HUES48 (cell line): Measurements from ENCODE around the gene PREX1.
"Not testable (repeated sequence)": the region's sequence is repeated elsewhere in the genome, so short reads cannot be mapped to it uniquely, and the experiment has no call there.

Experiments
- H3K27ac ChIP-seq: one replicate; pipeline ENCODE4 v1.7.0; 2013; ENCODE audit warnings: low read depth, low read length, inconsistent platforms
- H3K27me3 ChIP-seq: 2 replicates; pipeline ENCODE4 v1.6.1; 2013; ENCODE audit warnings: mild to moderate bottlenecking, low read length; ENCODE audit not compliant: control insufficient read depth, insufficient read depth
- H3K36me3 ChIP-seq: 2 replicates; pipeline ENCODE4 v1.6.1; 2013; ENCODE audit warnings: low read length; ENCODE audit not compliant: control insufficient read depth, insufficient read depth
- H3K4me1 ChIP-seq: 2 replicates; pipeline ENCODE4 v1.6.1; 2013; ENCODE audit warnings: mild to moderate bottlenecking, low read length; ENCODE audit not compliant: control insufficient read depth, insufficient read depth
- H3K4me3 ChIP-seq: 2 replicates; pipeline ENCODE4 v1.5.1; 2013; ENCODE audit warnings: mild to moderate bottlenecking, low read depth, low read length
- H3K9ac ChIP-seq: 2 replicates; pipeline ENCODE4 v1.6.1; 2013; ENCODE audit warnings: mild to moderate bottlenecking, low read depth, low read length, moderate library complexity
- H3K9me3 ChIP-seq: 2 replicates; pipeline ENCODE4 v1.6.1; 2013; ENCODE audit warnings: low read length; ENCODE audit not compliant: control insufficient read depth, insufficient read depth

Gene PREX1

GRCh38 chr20:48846516-48847492 is 19.0 kb upstream of the PREX1 start:
- H3K36me3 ChIP-seq, result no peaks in the 10 kb centered on the region
- no peaks in the 10 kb centered on the region for H3K27me3 ChIP-seq
- H3K4me3 ChIP-seq, result no peak overlapping the region
- peak overlapping the region; percentile 34; the same call in 1 of the 2 replicates for H3K9ac ChIP-seq
- no peak overlapping the region for H3K27ac ChIP-seq
- no peaks in the 10 kb centered on the region for H3K9me3 ChIP-seq
- peaks cover 6% of the 10 kb centered on the region for H3K4me1 ChIP-seq

- Histone ChIP-seq H3K9me3 (no peaks in the 10 kb centered on the region), H3K27ac (no peak overlapping the region), H3K4me1 (peaks cover 6% of the 10 kb centered on the region), H3K9ac (no peak overlapping the region), H3K27me3 (no peaks in the 10 kb centered on the region), H3K4me3 (no peak overlapping the region), H3K36me3 (no peaks in the 10 kb centered on the region)
Measured at GRCh38 chr20:48845721-48846306, 18.0 kb upstream of the PREX1 start.

GRCh38 chr20:48844996-48845395 is 17.2 kb upstream of the PREX1 start:
- Histone ChIP-seq H3K4me1 (peaks cover 6% of the 10 kb centered on the region), H3K9ac (no peak overlapping the region), H3K27me3 (no peaks in the 10 kb centered on the region), H3K27ac (no peak overlapping the region), H3K4me3 (no peak overlapping the region), H3K36me3 (no peaks in the 10 kb centered on the region), H3K9me3 (no peaks in the 10 kb centered on the region)

- not testable (repeated sequence) for H3K4me1 ChIP-seq, H3K36me3 ChIP-seq, H3K4me3 ChIP-seq, H3K27me3 ChIP-seq, H3K9me3 ChIP-seq, H3K9ac ChIP-seq, H3K27ac ChIP-seq
Measured at GRCh38 chr20:48843896-48844295, 16.1 kb upstream of the PREX1 start.

GRCh38 chr20:48843057-48843806 is 15.4 kb upstream of the PREX1 start:
- Histone ChIP-seq H3K9me3 (no peaks in the 10 kb centered on the region), H3K4me3 (no peak overlapping the region), H3K27me3 (no peaks in the 10 kb centered on the region), H3K9ac (no peak overlapping the region), H3K4me1 (peaks cover 6% of the 10 kb centered on the region), H3K36me3 (no peaks in the 10 kb centered on the region), H3K27ac (no peak overlapping the region)

GRCh38 chr20:48841875-48842529 is 14.2 kb upstream of the PREX1 start:
- Histone ChIP-seq H3K4me3 (no peak overlapping the region), H3K27ac (no peak overlapping the region), H3K27me3 (no peaks in the 10 kb centered on the region), H3K4me1 (peaks cover 5% of the 10 kb centered on the region), H3K36me3 (no peaks in the 10 kb centered on the region), H3K9me3 (no peaks in the 10 kb centered on the region), H3K9ac (no peak overlapping the region)

GRCh38 chr20:48841196-48841874 is 13.5 kb upstream of the PREX1 start:
- no peak overlapping the region for H3K4me3 ChIP-seq
- H3K36me3 ChIP-seq, result no peaks in the 10 kb centered on the region
- H3K9ac ChIP-seq, result no peak overlapping the region
- no peak overlapping the region for H3K27ac ChIP-seq
- no peaks in the 10 kb centered on the region for H3K27me3 ChIP-seq
- no peaks in the 10 kb centered on the region for H3K4me1 ChIP-seq
- H3K9me3 ChIP-seq, result no peaks in the 10 kb centered on the region

- no peak overlapping the region for H3K27ac ChIP-seq
- H3K9ac ChIP-seq, result no peak overlapping the region
- no peaks in the 10 kb centered on the region for H3K9me3 ChIP-seq
- H3K4me3 ChIP-seq, result no peak overlapping the region
- no peaks in the 10 kb centered on the region for H3K4me1 ChIP-seq
- no peaks in the 10 kb centered on the region for H3K36me3 ChIP-seq
- H3K27me3 ChIP-seq, result no peaks in the 10 kb centered on the region
Measured at GRCh38 chr20:48839154-48839917, 11.5 kb upstream of the PREX1 start.

- Histone ChIP-seq H3K36me3 (no peaks in the 10 kb centered on the region), H3K27ac (no peak overlapping the region), H3K9me3 (no peaks in the 10 kb centered on the region), H3K4me1 (no peaks in the 10 kb centered on the region), H3K4me3 (no peak overlapping the region), H3K9ac (no peak overlapping the region), H3K27me3 (no peaks in the 10 kb centered on the region)
Measured at GRCh38 chr20:48837014-48837413, 9.2 kb upstream of the PREX1 start.

GRCh38 chr20:48835390-48835789 is 7.6 kb upstream of the PREX1 start:
- no peak overlapping the region for H3K27ac ChIP-seq
- no peaks in the 10 kb centered on the region for H3K9me3 ChIP-seq

More at GRCh38 chr20:48835390-48835789, 7.6 kb upstream of the PREX1 start:
- Histone ChIP-seq H3K4me3 (no peak overlapping the region), H3K9ac (no peak overlapping the region), H3K4me1 (no peaks in the 10 kb centered on the region), H3K27me3 (peaks cover 2% of the 10 kb centered on the region; the same call in 1 of the 2 replicates), H3K36me3 (no peaks in the 10 kb centered on the region)
